Suprapubic skin (tissue), 4 donors: ENCODE measurements around the gene CGNL1.
A peak's percentile ranks its signal among the peaks of the same experiment; 100 is the strongest.

Source experiments
- CTCF ChIP-seq, 2 donors: fragments of 200-600 bp in 1 of 2; fragments of 450-650 bp in 1 of 2; sonication (generic) in 1 of 2; IDR thresholded peaks; one replicate each; pipeline ENCODE4 v1.5.1; 2016 to 2019; ENCODE audit warnings: antibody characterized with exemption in 2 of 2, mild to moderate bottlenecking in 1 of 2, moderate library complexity in 1 of 2
- POLR2A ChIP-seq, 2 donors: fragments of 450-650 bp; IDR thresholded peaks; one replicate each; pipeline ENCODE4 v1.6.1; 2017; ENCODE audit warnings: antibody characterized with exemption in 2 of 2, mild to moderate bottlenecking in 2 of 2, moderate library complexity in 2 of 2
- POLR2AphosphoS5 ChIP-seq, 3 donors: sonication (generic); formaldehyde crosslinking; IDR thresholded peaks; one replicate each; pipeline ENCODE4 v1.6.1; 2017; ENCODE audit warnings: antibody characterized with exemption in 3 of 3

GRCh38 chr15:57340682-57341259 lies 35.5 kb upstream of the CGNL1 start:
- TF ChIP-seq POLR2A (IDR thresholded peaks at IDR 0.05) (no peak), CTCF (IDR thresholded peaks at IDR 0.05) (peak; percentile 82 to 83), POLR2AphosphoS5 (IDR thresholded peaks at IDR 0.05) (no peak)
